Measurements from ENCODE around the gene CS.

The CS gene

GRCh38 chr12:56241424-56242303, 58.5 kb downstream of the CS start:
- TF ChIP-seq, protein P1, sequence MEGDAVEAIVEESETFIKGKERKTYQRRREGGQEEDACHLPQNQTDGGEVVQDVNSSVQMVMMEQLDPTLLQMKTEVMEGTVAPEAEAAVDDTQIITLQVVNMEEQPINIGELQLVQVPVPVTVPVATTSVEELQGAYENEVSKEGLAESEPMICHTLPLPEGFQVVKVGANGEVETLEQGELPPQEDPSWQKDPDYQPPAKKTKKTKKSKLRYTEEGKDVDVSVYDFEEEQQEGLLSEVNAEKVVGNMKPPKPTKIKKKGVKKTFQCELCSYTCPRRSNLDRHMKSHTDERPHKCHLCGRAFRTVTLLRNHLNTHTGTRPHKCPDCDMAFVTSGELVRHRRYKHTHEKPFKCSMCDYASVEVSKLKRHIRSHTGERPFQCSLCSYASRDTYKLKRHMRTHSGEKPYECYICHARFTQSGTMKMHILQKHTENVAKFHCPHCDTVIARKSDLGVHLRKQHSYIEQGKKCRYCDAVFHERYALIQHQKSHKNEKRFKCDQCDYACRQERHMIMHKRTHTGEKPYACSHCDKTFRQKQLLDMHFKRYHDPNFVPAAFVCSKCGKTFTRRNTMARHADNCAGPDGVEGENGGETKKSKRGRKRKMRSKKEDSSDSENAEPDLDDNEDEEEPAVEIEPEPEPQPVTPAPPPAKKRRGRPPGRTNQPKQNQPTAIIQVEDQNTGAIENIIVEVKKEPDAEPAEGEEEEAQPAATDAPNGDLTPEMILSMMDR (conservative IDR thresholded peaks at IDR 0.05; ENCODE audit: control insufficient read depth, insufficient read depth, low read depth, low read length), result no peak
- no peak overlapping the region for H3K4me3 ChIP-seq (ENCODE audit: control insufficient read depth, low read depth, low read length)
- no peak for DNase-seq (ENCODE audit: low read depth)

- TF ChIP-seq, protein P1 (conservative IDR thresholded peaks at IDR 0.05; ENCODE audit: control insufficient read depth, insufficient read depth, low read depth, low read length), result no peak
- no peak for DNase-seq (ENCODE audit: low read depth)
- H3K4me3 ChIP-seq (ENCODE audit: control insufficient read depth, low read depth, low read length), result no peak overlapping the region
Observed at GRCh38 chr12:56237552-56237951, 62.6 kb downstream of the CS start.

GRCh38 chr12:56236985-56237384, 63.1 kb downstream of the CS start:
- H3K4me3 ChIP-seq (ENCODE audit: control insufficient read depth, low read depth, low read length), result no peak overlapping the region
- TF ChIP-seq, protein P1 (conservative IDR thresholded peaks at IDR 0.05; ENCODE audit: control insufficient read depth, insufficient read depth, low read depth, low read length), result no peak
- DNase-seq (ENCODE audit: low read depth), result no peak

DNA sequence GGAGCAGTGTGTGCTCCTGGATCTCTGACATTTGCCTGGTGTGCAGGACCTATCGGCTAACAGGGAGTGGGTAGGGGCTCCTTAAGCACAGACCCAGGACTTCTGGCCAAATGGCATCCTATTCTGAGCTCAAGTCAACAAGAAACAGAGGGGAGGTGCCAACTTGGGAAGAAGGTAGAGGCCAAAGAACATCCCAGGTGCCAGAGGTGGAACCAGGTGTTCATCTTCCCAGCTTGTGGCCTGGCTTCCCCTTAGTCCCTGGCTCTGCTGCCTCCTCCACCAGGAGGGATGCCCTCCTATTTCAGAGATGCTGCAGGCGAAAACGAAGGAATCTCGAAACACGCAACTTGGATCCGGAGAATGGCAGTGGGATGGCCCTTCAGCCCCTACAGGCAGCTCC, 64.0 kb downstream of the CS start:
- H3K4me3 ChIP-seq (ENCODE audit: control insufficient read depth, low read depth, low read length), result no peak overlapping the region
- no peak for DNase-seq (ENCODE audit: low read depth)
- TF ChIP-seq, protein P1 (conservative IDR thresholded peaks at IDR 0.05; ENCODE audit: control insufficient read depth, insufficient read depth, low read depth, low read length), result no peak

DNA sequence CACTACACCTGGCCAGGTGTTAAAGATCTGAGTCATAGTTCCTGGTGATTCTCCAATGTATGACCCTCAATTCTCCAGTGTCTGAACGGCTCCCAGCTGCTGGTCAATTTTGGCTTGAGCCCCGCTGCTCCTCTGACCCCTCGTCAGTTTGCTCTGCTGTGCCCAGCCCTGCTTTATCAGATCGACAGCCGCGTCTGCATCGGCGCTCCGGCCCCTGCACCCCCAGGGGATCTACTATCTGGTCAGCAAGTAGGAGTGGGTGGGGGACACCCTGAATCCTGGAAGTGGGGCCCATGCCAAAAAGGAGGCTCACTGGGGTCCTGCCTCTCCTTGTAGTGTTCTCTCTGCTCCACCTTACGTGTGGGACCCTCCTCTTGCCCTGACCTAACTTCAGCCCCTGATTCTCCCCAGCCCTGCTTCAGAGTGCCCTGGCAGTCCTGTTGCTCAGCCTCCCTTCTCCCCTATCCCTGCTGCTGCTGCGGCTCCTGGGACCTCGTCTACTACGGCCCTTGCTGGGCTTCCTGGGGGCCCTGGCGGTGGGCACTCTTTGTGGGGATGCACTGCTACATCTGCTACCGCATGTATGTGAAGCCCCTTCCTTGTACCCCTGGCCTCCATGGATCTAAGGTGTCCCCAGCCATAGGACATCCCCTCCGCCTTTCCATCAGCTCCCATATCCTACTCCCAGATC, 65.2 kb downstream of the CS start:
- TF ChIP-seq, protein P1 (conservative IDR thresholded peaks at IDR 0.05; ENCODE audit: control insufficient read depth, insufficient read depth, low read depth, low read length), result no peak
- no peak for DNase-seq (ENCODE audit: low read depth)
- H3K4me3 ChIP-seq (ENCODE audit: control insufficient read depth, low read depth, low read length), result no peak overlapping the region

DNA sequence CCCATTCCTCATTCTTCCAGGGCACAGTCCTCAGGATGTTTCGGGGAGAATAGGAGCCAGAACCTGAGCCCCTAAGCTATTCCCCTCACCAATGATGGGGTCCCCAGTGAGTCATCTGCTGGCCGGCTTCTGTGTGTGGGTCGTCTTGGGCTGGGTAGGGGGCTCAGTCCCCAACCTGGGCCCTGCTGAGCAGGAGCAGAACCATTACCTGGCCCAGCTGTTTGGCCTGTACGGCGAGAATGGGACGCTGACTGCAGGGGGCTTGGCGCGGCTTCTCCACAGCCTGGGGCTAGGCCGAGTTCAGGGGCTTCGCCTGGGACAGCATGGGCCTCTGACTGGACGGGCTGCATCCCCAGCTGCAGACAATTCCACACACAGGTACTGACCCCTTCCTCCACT, 68.9 kb downstream of the CS start:
- H3K4me3 ChIP-seq (ENCODE audit: control insufficient read depth, low read depth, low read length), result no peak overlapping the region
- TF ChIP-seq, protein P1 (conservative IDR thresholded peaks at IDR 0.05; ENCODE audit: control insufficient read depth, insufficient read depth, low read depth, low read length), result no peak

More for the DNA sequence above, 68.9 kb downstream of the CS start:
- DNase-seq (ENCODE audit: low read depth), result no peak

Data from fibroblast of mammary gland (primary cell).